ENCODE results near the gene DEFB131A.
"Not testable (repeated sequence)": the region's sequence is repeated elsewhere in the genome, so short reads cannot be mapped to it uniquely, and the experiment has no call there.

Gene DEFB131A

GRCh38 chr4:9444114-9444513 is at the start of gene DEFB131A:
DEFB131A (plus strand) TSS chr4:9444414; CDS start chr4:9444534, 120 bp downstream.
- H3K27me3 ChIP-seq (ENCODE audit: low read depth); in situ Hi-C loops (cut with MboI; ENCODE audit: low sequenced_read_pairs); H3K4me1 ChIP-seq; H3K4me3 ChIP-seq; H3K9me3 ChIP-seq; DNase-seq (ENCODE audit: low spot score in 2 of 2); H3K36me3 ChIP-seq (replicated peaks): not testable (repeated sequence)

GRCh38 chr4:9405774-9406173 is 38.4 kb upstream of the DEFB131A start:
- in situ Hi-C loops (cut with MboI; ENCODE audit: low sequenced_read_pairs); H3K4me1 ChIP-seq; H3K27me3 ChIP-seq (ENCODE audit: low read depth); H3K4me3 ChIP-seq; DNase-seq (ENCODE audit: low spot score in 2 of 2); H3K36me3 ChIP-seq (replicated peaks); H3K9me3 ChIP-seq: not testable (repeated sequence)

- not testable (repeated sequence) for H3K27me3 ChIP-seq (ENCODE audit: low read depth); DNase-seq (ENCODE audit: low spot score in 2 of 2); H3K4me1 ChIP-seq
Measured at GRCh38 chr4:9406491-9406890, 37.7 kb upstream of the DEFB131A start.

GRCh38 chr4:9409793-9410192 is 34.4 kb upstream of the DEFB131A start:
- DNase-seq (ENCODE audit: low spot score in 2 of 2) = no peak
- H3K4me3 ChIP-seq = no peak overlapping the region
- no peaks in the 10 kb centered on the region for H3K27me3 ChIP-seq (ENCODE audit: low read depth)
- no peaks in the 10 kb centered on the region for H3K36me3 ChIP-seq (replicated peaks)
- in situ Hi-C loops (cut with MboI; ENCODE audit: low sequenced_read_pairs) = no loop called here
- H3K9me3 ChIP-seq = no peaks in the 10 kb centered on the region
- H3K4me1 ChIP-seq = no peaks in the 10 kb centered on the region

More at GRCh38 chr4:9406491-9406890, 37.7 kb upstream of the DEFB131A start:
- H3K9me3 ChIP-seq; H3K36me3 ChIP-seq (replicated peaks); in situ Hi-C loops (cut with MboI; ENCODE audit: low sequenced_read_pairs); H3K4me3 ChIP-seq: not testable (repeated sequence)

GRCh38 chr4:9421884-9422455 is 22.2 kb upstream of the DEFB131A start:
- in situ Hi-C loops (cut with MboI; ENCODE audit: low sequenced_read_pairs) = not testable (repeated sequence)

GRCh38 chr4:9425916-9426315 is 18.3 kb upstream of the DEFB131A start:
- H3K9me3 ChIP-seq; H3K4me1 ChIP-seq; H3K27me3 ChIP-seq (ENCODE audit: low read depth); DNase-seq (ENCODE audit: low spot score in 2 of 2); H3K4me3 ChIP-seq; in situ Hi-C loops (cut with MboI; ENCODE audit: low sequenced_read_pairs); H3K36me3 ChIP-seq (replicated peaks): not testable (repeated sequence)

More at GRCh38 chr4:9421884-9422455, 22.2 kb upstream of the DEFB131A start:
- not testable (repeated sequence) for H3K27me3 ChIP-seq (ENCODE audit: low read depth); H3K9me3 ChIP-seq; H3K4me3 ChIP-seq; H3K4me1 ChIP-seq; H3K36me3 ChIP-seq (replicated peaks); DNase-seq (ENCODE audit: low spot score in 2 of 2)

GRCh38 chr4:9430061-9430460 is 14.2 kb upstream of the DEFB131A start:
- H3K4me1 ChIP-seq; H3K4me3 ChIP-seq; H3K27me3 ChIP-seq (ENCODE audit: low read depth); H3K36me3 ChIP-seq (replicated peaks); H3K9me3 ChIP-seq; in situ Hi-C loops (cut with MboI; ENCODE audit: low sequenced_read_pairs); DNase-seq (ENCODE audit: low spot score in 2 of 2): not testable (repeated sequence)

GRCh38 chr4:9433320-9433719 is 10.9 kb upstream of the DEFB131A start:
- H3K4me1 ChIP-seq; DNase-seq (ENCODE audit: low spot score in 2 of 2); H3K36me3 ChIP-seq (replicated peaks); H3K9me3 ChIP-seq; H3K27me3 ChIP-seq (ENCODE audit: low read depth); in situ Hi-C loops (cut with MboI; ENCODE audit: low sequenced_read_pairs); H3K4me3 ChIP-seq: not testable (repeated sequence)

- H3K27me3 ChIP-seq (ENCODE audit: low read depth); H3K4me3 ChIP-seq; in situ Hi-C loops (cut with MboI; ENCODE audit: low sequenced_read_pairs); DNase-seq (ENCODE audit: low spot score in 2 of 2); H3K4me1 ChIP-seq; H3K36me3 ChIP-seq (replicated peaks); H3K9me3 ChIP-seq: not testable (repeated sequence)
Measured at GRCh38 chr4:9436728-9437127, 7.5 kb upstream of the DEFB131A start.

GRCh38 chr4:9442355-9442754 is 1.9 kb upstream of the DEFB131A start:
- in situ Hi-C loops (cut with MboI; ENCODE audit: low sequenced_read_pairs) = not testable (repeated sequence)

GRCh38 chr4:9444681-9445080 is 467 bp downstream of the DEFB131A start:
- in situ Hi-C loops (cut with MboI; ENCODE audit: low sequenced_read_pairs); H3K9me3 ChIP-seq; H3K36me3 ChIP-seq (replicated peaks); H3K4me3 ChIP-seq; H3K4me1 ChIP-seq; H3K27me3 ChIP-seq (ENCODE audit: low read depth); DNase-seq (ENCODE audit: low spot score in 2 of 2): not testable (repeated sequence)

More at GRCh38 chr4:9442355-9442754, 1.9 kb upstream of the DEFB131A start:
- DNase-seq (ENCODE audit: low spot score in 2 of 2); H3K27me3 ChIP-seq (ENCODE audit: low read depth); H3K36me3 ChIP-seq (replicated peaks); H3K4me1 ChIP-seq; H3K9me3 ChIP-seq; H3K4me3 ChIP-seq: not testable (repeated sequence)

- H3K9me3 ChIP-seq; H3K4me1 ChIP-seq; H3K27me3 ChIP-seq (ENCODE audit: low read depth); in situ Hi-C loops (cut with MboI; ENCODE audit: low sequenced_read_pairs); H3K36me3 ChIP-seq (replicated peaks); DNase-seq (ENCODE audit: low spot score in 2 of 2); H3K4me3 ChIP-seq: not testable (repeated sequence)
Measured at GRCh38 chr4:9452251-9452650, 8.0 kb downstream of the DEFB131A start.

- H3K27me3 ChIP-seq (ENCODE audit: low read depth); DNase-seq (ENCODE audit: low spot score in 2 of 2); H3K4me1 ChIP-seq; H3K4me3 ChIP-seq; in situ Hi-C loops (cut with MboI; ENCODE audit: low sequenced_read_pairs); H3K36me3 ChIP-seq (replicated peaks); H3K9me3 ChIP-seq: not testable (repeated sequence)
Measured at GRCh38 chr4:9454284-9454683, 10.1 kb downstream of the DEFB131A start.

GRCh38 chr4:9455046-9455445 is 10.8 kb downstream of the DEFB131A start:
- H3K36me3 ChIP-seq (replicated peaks); H3K4me3 ChIP-seq; in situ Hi-C loops (cut with MboI; ENCODE audit: low sequenced_read_pairs); H3K4me1 ChIP-seq; H3K27me3 ChIP-seq (ENCODE audit: low read depth); DNase-seq (ENCODE audit: low spot score in 2 of 2); H3K9me3 ChIP-seq: not testable (repeated sequence)

- H3K9me3 ChIP-seq; H3K4me1 ChIP-seq; H3K4me3 ChIP-seq; H3K27me3 ChIP-seq (ENCODE audit: low read depth); H3K36me3 ChIP-seq (replicated peaks); DNase-seq (ENCODE audit: low spot score in 2 of 2); in situ Hi-C loops (cut with MboI; ENCODE audit: low sequenced_read_pairs): not testable (repeated sequence)
Measured at GRCh38 chr4:9479466-9479865, 35.3 kb downstream of the DEFB131A start.
